Measurements from ENCODE around the gene GAPVD1.

Gene GAPVD1

GRCh38 chr9:125372441-125373226 lies 111.0 kb downstream of the GAPVD1 start:
- no peak for TF ChIP-seq CTCF (IDR thresholded peaks at IDR 0.05; ENCODE audit: low read depth, low read length)
- H3K4me3 ChIP-seq (ENCODE audit: low read depth, low read length) = no peak overlapping the region
- no peak for DNase-seq (ENCODE audit: low read depth, low spot score)
- in situ Hi-C loops (cut with HindIII; ENCODE audit: low sequenced_read_pairs) = no loop called here

GRCh38 chr9:125374443-125375309 lies 113.0 kb downstream of the GAPVD1 start:
- peak; percentile 83 for TF ChIP-seq CTCF (IDR thresholded peaks at IDR 0.05; ENCODE audit: low read depth, low read length)
- in situ Hi-C loops (cut with HindIII; ENCODE audit: low sequenced_read_pairs) = no loop called here
- H3K4me3 ChIP-seq (ENCODE audit: low read depth, low read length) = peak overlapping the region; percentile 29
- DNase-seq (ENCODE audit: low read depth, low spot score) = peak; percentile 71

- H3K4me3 ChIP-seq (ENCODE audit: low read depth, low read length) = no peak overlapping the region
- in situ Hi-C loops (cut with HindIII; ENCODE audit: low sequenced_read_pairs) = no loop called here
- no peak for TF ChIP-seq CTCF (IDR thresholded peaks at IDR 0.05; ENCODE audit: low read depth, low read length)
- no peak for DNase-seq (ENCODE audit: low read depth, low spot score)
Observed at GRCh38 chr9:125375820-125376219, 114.2 kb downstream of the GAPVD1 start.

GRCh38 chr9:125376261-125377226 lies 114.9 kb downstream of the GAPVD1 start:
- no peak overlapping the region for H3K4me3 ChIP-seq (ENCODE audit: low read depth, low read length)
- no peak for TF ChIP-seq CTCF (IDR thresholded peaks at IDR 0.05; ENCODE audit: low read depth, low read length)
- in situ Hi-C loops (cut with HindIII; ENCODE audit: low sequenced_read_pairs) = no loop called here
- DNase-seq (ENCODE audit: low read depth, low spot score) = no peak

GRCh38 chr9:125377584-125378250 lies 116.1 kb downstream of the GAPVD1 start:
- in situ Hi-C loops (cut with HindIII; ENCODE audit: low sequenced_read_pairs) = no loop called here
- H3K4me3 ChIP-seq (ENCODE audit: low read depth, low read length) = no peak overlapping the region
- DNase-seq (ENCODE audit: low read depth, low spot score) = no peak
- no peak for TF ChIP-seq CTCF (IDR thresholded peaks at IDR 0.05; ENCODE audit: low read depth, low read length)
